GM21528 (cell line): ENCODE data around the gene HSP90AB1.
"Not testable (repeated sequence)": the region's sequence is repeated elsewhere in the genome, so short reads cannot be mapped to it uniquely, and the experiment has no call there.

Experiments
- ATAC-seq: cut with Tn5 transposase; IDR thresholded peaks from one replicate; pipeline ENCODE4 v1.9.1; 2021; ENCODE audit warnings: mild to moderate bottlenecking, moderate library complexity; ENCODE audit not compliant: unreplicated experiment, low FRiP score

HSP90AB1 gene

GRCh38 chr6:44221961-44222335, 25.0 kb upstream of the HSP90AB1 start:
- no peak for ATAC-seq

GRCh38 chr6:44222486-44223318, 24.2 kb upstream of the HSP90AB1 start:
- peak; percentile 3 for ATAC-seq

GRCh38 chr6:44223319-44224028, 23.4 kb upstream of the HSP90AB1 start, which contains the start of gene SLC29A1:
Gene SLC29A1 (plus strand): TSS chr6:44223595. CDS start chr6:44227314, 3,719 bp downstream.
- peak; percentile 46 for ATAC-seq

DNA sequence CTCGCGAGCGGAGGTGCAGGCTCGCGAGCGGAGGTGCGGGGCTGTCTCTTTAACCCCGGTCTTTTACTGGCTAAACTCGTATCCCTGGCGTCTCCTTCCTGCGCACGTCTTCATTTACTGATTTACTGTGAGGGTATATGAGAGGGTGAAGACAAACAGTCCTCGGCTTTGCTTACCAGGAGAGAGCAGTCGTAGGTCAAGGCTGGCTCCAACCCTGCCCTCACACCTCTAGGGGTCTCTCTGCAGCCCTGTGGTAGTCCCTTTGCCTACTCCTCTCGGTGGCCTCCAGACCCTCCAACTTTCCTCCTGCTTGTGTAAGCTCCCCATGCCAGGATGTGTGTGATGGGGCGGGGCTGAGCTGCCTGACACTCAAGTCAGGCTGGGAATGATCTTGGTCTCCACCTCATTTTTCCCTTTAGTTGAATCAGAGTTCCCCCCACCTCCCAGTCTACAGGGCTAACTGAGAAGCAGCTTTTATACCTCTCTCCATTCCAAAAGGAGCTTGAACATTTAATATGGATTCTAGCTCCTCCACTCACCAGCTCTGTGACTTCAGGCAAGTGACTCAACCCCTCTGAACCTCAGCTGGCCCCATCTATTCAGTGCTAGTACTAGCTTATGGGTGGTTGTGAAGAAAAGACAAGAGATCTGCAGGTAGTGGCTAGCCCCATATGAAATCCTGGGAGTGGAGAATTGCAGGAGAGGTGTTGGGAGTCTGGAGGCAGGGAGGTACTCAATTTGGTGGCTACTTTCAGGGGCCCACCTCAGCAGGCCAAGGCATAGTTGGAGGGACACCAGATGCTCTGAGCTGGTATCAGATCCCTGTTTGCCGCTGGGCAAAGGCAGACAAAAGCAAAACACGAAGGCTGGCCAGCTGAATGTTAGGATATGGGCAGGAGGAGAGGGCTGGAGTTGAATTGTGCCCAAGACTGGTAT, 22.6 kb upstream of the HSP90AB1 start:
- no peak for ATAC-seq

- ATAC-seq, result no peak
Observed at GRCh38 chr6:44224965-44225305, 22.0 kb upstream of the HSP90AB1 start.

GRCh38 chr6:44225579-44226325, 21.1 kb upstream of the HSP90AB1 start:
- no peak for ATAC-seq

GRCh38 chr6:44226368-44227147, 20.3 kb upstream of the HSP90AB1 start:
- ATAC-seq, result no peak

- ATAC-seq, result no peak
Observed at GRCh38 chr6:44227148-44227793, 19.6 kb upstream of the HSP90AB1 start.

DNA sequence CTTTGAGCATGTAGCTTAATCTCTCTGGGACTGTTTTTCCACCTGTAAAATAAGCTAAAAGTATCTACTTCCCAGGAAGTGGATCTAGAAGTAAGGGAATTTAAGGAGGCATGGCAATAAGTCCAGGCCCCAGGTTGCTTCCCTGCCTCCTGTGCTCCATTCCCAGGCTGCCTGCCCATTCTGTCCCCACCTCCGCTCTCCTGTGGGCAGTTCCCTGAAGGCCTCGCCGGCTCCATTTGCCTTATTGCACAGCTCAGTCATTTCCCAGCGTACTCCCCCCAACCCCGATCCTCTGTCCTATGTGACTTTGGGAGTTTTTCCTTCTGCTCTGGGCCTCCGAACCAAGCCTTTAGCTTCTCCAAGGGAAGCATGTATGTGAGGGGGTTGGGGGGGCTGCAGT, 18.9 kb upstream of the HSP90AB1 start:
- no peak for ATAC-seq

- ATAC-seq, result no peak
Observed at GRCh38 chr6:44228433-44228832, 18.5 kb upstream of the HSP90AB1 start.

- no peak for ATAC-seq
Observed at GRCh38 chr6:44228836-44229235, 18.1 kb upstream of the HSP90AB1 start.

GRCh38 chr6:44229376-44230033, 17.4 kb upstream of the HSP90AB1 start:
- no peak for ATAC-seq

DNA sequence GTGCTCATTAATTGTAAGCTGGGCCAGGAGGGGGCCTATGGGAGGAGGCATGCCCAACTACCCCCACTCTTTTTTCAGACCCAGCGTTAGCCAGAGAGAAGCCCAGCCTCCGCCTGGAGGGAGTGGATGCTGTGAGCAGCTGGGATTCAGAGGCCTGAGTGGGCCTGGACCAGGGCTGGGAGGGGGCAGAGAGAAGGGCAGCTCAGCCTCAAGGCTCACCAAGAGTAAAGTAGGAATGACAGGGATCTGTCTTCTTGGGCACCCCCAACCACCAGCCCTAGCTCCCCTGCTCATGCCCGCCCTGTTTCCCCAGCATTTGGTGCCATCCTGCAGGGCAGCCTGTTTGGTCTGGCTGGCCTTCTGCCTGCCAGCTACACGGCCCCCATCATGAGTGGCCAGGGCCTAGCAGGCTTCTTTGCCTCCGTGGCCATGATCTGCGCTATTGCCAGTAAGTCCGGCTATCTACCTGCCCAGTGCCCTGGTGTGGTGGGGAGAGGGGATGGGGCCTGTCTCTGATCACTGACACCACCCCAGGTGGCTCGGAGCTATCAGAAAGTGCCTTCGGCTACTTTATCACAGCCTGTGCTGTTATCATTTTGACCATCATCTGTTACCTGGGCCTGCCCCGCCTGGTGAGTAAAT, 16.7 kb upstream of the HSP90AB1 start:
- no peak for ATAC-seq

DNA sequence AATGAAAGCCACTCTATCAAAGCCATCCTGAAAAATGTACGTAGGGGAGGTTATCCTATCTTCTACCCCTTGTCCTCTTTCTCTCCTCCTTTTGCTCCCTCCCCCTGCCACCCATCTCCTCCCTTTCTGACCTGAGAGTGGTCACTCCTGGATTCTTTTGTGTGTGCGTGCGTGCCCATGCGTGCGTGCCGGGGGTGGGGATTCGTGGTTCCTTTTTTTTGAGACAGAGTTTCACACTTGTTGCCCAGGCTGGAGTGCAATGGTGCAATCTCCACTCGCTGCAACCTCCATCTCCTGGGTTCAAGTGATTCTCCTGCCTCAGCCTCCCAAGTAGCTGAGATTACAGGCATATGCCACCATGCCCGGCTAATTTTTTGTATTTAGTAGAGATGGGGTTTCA, 15.5 kb upstream of the HSP90AB1 start:
- not testable (repeated sequence) for ATAC-seq

DNA sequence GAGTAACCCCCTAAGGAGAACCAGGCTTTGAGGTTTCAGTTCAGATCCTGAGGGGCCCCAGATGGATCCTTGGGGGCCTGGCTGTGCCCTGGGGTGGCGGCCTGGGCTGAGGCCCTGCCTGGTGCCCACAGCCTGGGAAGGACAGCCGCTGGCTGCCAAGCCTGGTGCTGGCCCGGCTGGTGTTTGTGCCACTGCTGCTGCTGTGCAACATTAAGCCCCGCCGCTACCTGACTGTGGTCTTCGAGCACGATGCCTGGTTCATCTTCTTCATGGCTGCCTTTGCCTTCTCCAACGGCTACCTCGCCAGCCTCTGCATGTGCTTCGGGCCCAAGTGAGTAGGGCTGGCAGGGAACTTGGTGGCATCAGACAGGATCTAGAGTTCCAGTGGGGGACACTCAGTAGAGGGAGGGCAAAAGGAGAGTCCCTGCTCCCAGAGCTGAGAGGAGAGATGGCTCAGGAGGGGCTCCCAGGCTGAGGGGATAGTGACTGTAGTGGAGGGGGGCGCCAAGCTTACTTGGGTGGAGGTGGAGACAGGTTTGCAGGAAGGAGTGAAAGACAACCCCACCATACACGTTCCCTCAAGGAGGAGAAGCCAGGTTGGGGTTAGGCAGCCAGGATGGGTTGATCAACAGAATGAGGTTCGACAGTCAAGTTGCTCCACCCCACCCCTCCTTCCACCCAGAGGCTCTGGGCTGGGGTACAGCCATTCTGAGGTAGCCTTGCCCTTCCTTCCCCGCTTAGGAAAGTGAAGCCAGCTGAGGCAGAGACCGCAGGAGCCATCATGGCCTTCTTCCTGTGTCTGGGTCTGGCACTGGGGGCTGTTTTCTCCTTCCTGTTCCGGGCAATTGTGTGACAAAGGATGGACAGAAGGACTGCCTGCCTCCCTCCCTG, 14.0 kb upstream of the HSP90AB1 start:
- ATAC-seq, result no peak

DNA sequence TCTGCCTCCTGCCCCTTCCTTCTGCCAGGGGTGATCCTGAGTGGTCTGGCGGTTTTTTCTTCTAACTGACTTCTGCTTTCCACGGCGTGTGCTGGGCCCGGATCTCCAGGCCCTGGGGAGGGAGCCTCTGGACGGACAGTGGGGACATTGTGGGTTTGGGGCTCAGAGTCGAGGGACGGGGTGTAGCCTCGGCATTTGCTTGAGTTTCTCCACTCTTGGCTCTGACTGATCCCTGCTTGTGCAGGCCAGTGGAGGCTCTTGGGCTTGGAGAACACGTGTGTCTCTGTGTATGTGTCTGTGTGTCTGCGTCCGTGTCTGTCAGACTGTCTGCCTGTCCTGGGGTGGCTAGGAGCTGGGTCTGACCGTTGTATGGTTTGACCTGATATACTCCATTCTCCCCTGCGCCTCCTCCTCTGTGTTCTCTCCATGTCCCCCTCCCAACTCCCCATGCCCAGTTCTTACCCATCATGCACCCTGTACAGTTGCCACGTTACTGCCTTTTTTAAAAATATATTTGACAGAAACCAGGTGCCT, 13.3 kb upstream of the HSP90AB1 start:
- ATAC-seq, result no peak
